OCI-LY3 (cell line): ENCODE data around the gene DNAJA2.
"Not testable (repeated sequence)": the region's sequence is repeated elsewhere in the genome, so short reads cannot be mapped to it uniquely, and the experiment has no call there.

Source experiments
- H2AFZ ChIP-seq: fragments of 200-600, 300-600 bp; shearing (Covaris generic); 2 replicates; pipeline ENCODE4 v1.6.0; 2014; ENCODE audit warnings: antibody characterized with exemption, low read depth, low read length
- H3K27ac ChIP-seq: fragments of 200-600, 300-600 bp; sonication (generic); 2 replicates; pipeline ENCODE4 v1.5.1; 2014; ENCODE audit warnings: mild to moderate bottlenecking, low read length, moderate library complexity, mixed read lengths
- H3K27me3 ChIP-seq: fragments of 200-600, 300-600 bp; sonication (generic); 2 replicates; pipeline ENCODE4 v1.6.1; 2014; ENCODE audit warnings: low read depth, low read length, mixed read lengths
- H3K36me3 ChIP-seq: fragments of 200-600, 300-600 bp; sonication (generic); replicated peaks from 2 replicates; pipeline ENCODE3; 2014; ENCODE audit warnings: low read depth, low read length, mixed read lengths
- H3K4me1 ChIP-seq: fragments of 300-600, 200-600 bp; sonication (generic); 2 replicates; pipeline ENCODE4 v1.6.1; 2014; ENCODE audit warnings: low read length, mixed read lengths
- H3K4me2 ChIP-seq: fragments of 200-600, 300-600 bp; sonication (generic); 2 replicates; pipeline ENCODE4 v1.6.1; 2014; ENCODE audit warnings: low read length, mixed read lengths
- H3K4me3 ChIP-seq: fragments of 300-600, 200-600 bp; sonication (generic); 2 replicates; pipeline ENCODE4 v1.5.1; 2014; ENCODE audit warnings: antibody characterized with exemption, mild to moderate bottlenecking, low read length, moderate library complexity
- H3K79me2 ChIP-seq: fragments of 300-600, 200-600 bp; shearing (Covaris generic); 2 replicates; pipeline ENCODE4 v1.6.1; 2014; ENCODE audit warnings: mild to moderate bottlenecking, low read length, mixed read lengths
- H3K9ac ChIP-seq: fragments of 300-600, 200-600 bp; shearing (Covaris generic); 2 replicates; pipeline ENCODE4 v1.6.0; 2014; ENCODE audit warnings: mild to moderate bottlenecking, low read length, moderate library complexity
- H3K9me3 ChIP-seq: fragments of 200-600, 300-600 bp; shearing (Covaris generic); 2 replicates; pipeline ENCODE4 v1.6.1; 2014; ENCODE audit warnings: low read length, mixed read lengths; ENCODE audit not compliant: insufficient read depth
- H4K20me1 ChIP-seq: fragments of 200-600, 300-600 bp; sonication (generic); 2 replicates; pipeline ENCODE4 v1.6.1; 2016; ENCODE audit warnings: low read length, mixed read lengths; ENCODE audit not compliant: insufficient read depth
- CTCF ChIP-seq: fragments of 200-600, 300-600 bp; sonication (generic); IDR thresholded peaks from 2 replicates; pipeline ENCODE4 v1.5.1; 2014; ENCODE audit warnings: antibody characterized with exemption, low read length, low read depth
- EZH2phosphoT487 ChIP-seq: fragments of 200-600 bp; shearing (Covaris generic); IDR thresholded peaks from 2 replicates; pipeline ENCODE4 v1.6.1; 2018; ENCODE audit warnings: antibody characterized with exemption, mixed run types, low read depth

DNAJA2 gene

DNA sequence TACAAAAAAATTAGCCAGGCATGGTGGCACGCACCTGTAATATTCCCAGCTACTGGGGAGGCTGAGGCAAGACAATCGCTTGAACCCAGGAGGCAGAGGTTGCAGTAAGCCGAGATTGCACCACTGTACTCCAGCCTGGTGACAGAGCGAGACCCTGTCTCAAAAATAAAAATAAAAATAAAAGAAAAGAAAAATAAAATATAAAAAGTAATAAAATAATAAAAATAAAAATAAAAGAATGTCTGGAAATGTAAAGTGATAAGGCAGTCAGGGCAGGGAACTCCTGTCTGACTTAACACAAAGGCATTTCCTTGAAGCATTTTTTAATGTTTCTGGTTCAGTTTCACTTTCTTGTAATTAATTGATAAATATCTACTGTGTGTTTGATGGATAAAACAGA is 34.7 kb upstream of the DNAJA2 start:
- Histone ChIP-seq H3K36me3 (no peaks in the 10 kb centered on the region), H3K27me3 (no peaks in the 10 kb centered on the region), H3K9me3 (no peaks in the 10 kb centered on the region), H3K27ac (no peak overlapping the region), H3K4me3 (no peak overlapping the region), H4K20me1 (no peaks in the 10 kb centered on the region), H2AFZ (no peak overlapping the region), H3K9ac (no peak overlapping the region), H3K4me2 (no peak overlapping the region), H3K4me1 (no peaks in the 10 kb centered on the region), H3K79me2 (no peaks in the 10 kb centered on the region)
- TF ChIP-seq EZH2phosphoT487 (no peak), CTCF (no peak)

GRCh38 chr16:47004652-47005051 is 31.2 kb upstream of the DNAJA2 start:
- Histone ChIP-seq H3K4me3 (no peak overlapping the region), H2AFZ (no peak overlapping the region), H3K79me2 (no peaks in the 10 kb centered on the region), H3K4me2 (no peak overlapping the region), H3K9ac (no peak overlapping the region), H4K20me1 (no peaks in the 10 kb centered on the region), H3K27me3 (no peaks in the 10 kb centered on the region), H3K4me1 (no peaks in the 10 kb centered on the region), H3K27ac (no peak overlapping the region), H3K9me3 (no peaks in the 10 kb centered on the region), H3K36me3 (no peaks in the 10 kb centered on the region)
- TF ChIP-seq EZH2phosphoT487 (no peak), CTCF (no peak)

- H3K4me3 ChIP-seq, H3K4me1 ChIP-seq, H4K20me1 ChIP-seq, H3K9ac ChIP-seq, H3K27me3 ChIP-seq, H3K79me2 ChIP-seq, H3K4me2 ChIP-seq, H3K9me3 ChIP-seq, H2AFZ ChIP-seq, H3K36me3 ChIP-seq, H3K27ac ChIP-seq: not testable (repeated sequence)
These were observed 26.6 kb upstream of the DNAJA2 start for GRCh38 chr16:47000066-47000465.

DNA sequence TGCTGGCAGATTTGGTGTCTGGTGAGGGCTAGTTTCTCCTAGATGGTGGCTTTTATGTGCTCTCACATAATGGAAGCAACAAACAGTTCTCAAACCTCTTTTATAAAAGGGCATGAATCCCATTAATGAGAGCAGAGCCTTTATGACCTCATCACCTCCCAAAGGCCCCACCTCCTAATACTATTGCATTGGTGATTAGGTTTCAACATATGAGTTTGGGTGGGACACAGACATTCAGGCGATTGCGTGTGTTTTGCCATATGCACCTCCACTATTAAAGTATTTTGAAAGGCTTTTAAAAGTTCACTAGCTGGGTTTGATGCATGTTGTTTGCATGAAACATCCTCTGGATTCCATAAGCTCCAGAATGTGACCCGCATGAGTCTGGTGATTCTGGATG is 24.4 kb upstream of the DNAJA2 start:
- TF ChIP-seq CTCF (no peak), EZH2phosphoT487 (no peak)
- Histone ChIP-seq H3K4me2 (no peak overlapping the region), H3K27ac (no peak overlapping the region)

DNA sequence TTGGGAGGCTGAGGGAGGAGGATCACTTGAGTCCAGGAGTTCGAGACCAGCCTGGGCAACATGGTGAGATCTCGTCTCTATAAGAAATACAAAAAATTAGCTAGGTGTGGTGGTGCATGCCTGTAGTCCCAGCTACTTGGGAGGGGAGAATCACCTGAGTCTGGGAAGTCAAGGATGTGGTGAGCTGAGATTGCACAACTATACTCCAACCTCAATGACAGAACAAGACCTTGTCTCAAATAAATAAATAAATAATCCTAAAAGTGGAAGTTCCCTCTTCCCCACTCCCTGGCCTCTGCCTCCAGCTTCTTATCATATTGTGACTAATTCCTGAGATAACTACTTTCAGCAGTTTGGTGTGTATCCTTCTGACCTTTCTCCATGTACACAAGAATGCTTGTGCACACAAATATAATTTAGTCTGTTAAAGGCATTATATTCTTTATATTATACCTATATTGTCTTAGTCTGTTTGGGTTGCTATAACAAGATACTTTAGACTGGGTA is 23.5 kb upstream of the DNAJA2 start:
- TF ChIP-seq CTCF = no peak
- TF ChIP-seq EZH2phosphoT487 = no peak
- H3K4me2 ChIP-seq = no peak overlapping the region
- H3K79me2 ChIP-seq = no peaks in the 10 kb centered on the region
- no peaks in the 10 kb centered on the region for H3K4me1 ChIP-seq
- H3K36me3 ChIP-seq = no peaks in the 10 kb centered on the region
- no peaks in the 10 kb centered on the region for H4K20me1 ChIP-seq
- H3K27ac ChIP-seq = no peak overlapping the region
- no peaks in the 10 kb centered on the region; the same call in 1 of the 2 replicates for H3K9me3 ChIP-seq
- H3K27me3 ChIP-seq = no peaks in the 10 kb centered on the region
- no peak overlapping the region for H3K9ac ChIP-seq
- no peak overlapping the region for H3K4me3 ChIP-seq
- no peak overlapping the region for H2AFZ ChIP-seq

More for the DNA sequence above, 24.4 kb upstream of the DNAJA2 start:
- H3K27me3 ChIP-seq = no peaks in the 10 kb centered on the region
- no peaks in the 10 kb centered on the region for H3K36me3 ChIP-seq
- no peaks in the 10 kb centered on the region; the same call in 1 of the 2 replicates for H3K9me3 ChIP-seq
- H3K9ac ChIP-seq = no peak overlapping the region
- H4K20me1 ChIP-seq = no peaks in the 10 kb centered on the region
- no peak overlapping the region for H3K4me3 ChIP-seq
- H2AFZ ChIP-seq = no peak overlapping the region
- H3K4me1 ChIP-seq = no peaks in the 10 kb centered on the region
- no peaks in the 10 kb centered on the region for H3K79me2 ChIP-seq
